Measurements from ENCODE around the gene TBC1D7. TPM values are rescaled to one million over a fixed set of nuclear protein-coding genes. Genes with fewer than 3 reads are reported as not detected.

The TBC1D7 gene
- polyA plus RNA-seq, 1 experiment = 18.6 TPM

GRCh38 chr6:13278991-13279390 lies 49.3 kb downstream of the TBC1D7 start:
- ChIA-PET CTCF (interaction anchor here (0.9 to 1.3 kb wide), 3 partner anchors 20 to 52 kb away, joined by 3 read pairs; partner anchors contain the start of gene TBC1D7), POLR2A (interaction anchor here (1.3 kb wide), 1 partner anchor 24 kb away, joined by 9 read pairs; no protein-coding TSS in a partner anchor)
- Histone ChIP-seq H3K36me3 (ENCODE audit: control insufficient read depth, insufficient read depth, low read length) (no peaks in the 10 kb centered on the region), H3K27me3 (ENCODE audit: control insufficient read depth, insufficient read depth, low read length) (no peaks in the 10 kb centered on the region), H3K4me3 (ENCODE audit: low read depth, low read length) (no peak overlapping the region)
- TF ChIP-seq CTCF (IDR thresholded peaks at IDR 0.05; ENCODE audit: insufficient read depth, low read depth, low read length) = no peak
- peak; percentile 99 for DNase-seq (ENCODE audit: low read depth)

GRCh38 chr6:13278164-13278563 lies 50.2 kb downstream of the TBC1D7 start:
- ChIA-PET CTCF (interaction anchor here (0.6 to 1.1 kb wide), 4 partner anchors 10 to 50 kb away, joined by 3 read pairs; partner anchors contain the start of gene TBC1D7), POLR2A (no interaction called here)
- Histone ChIP-seq H3K4me3 (ENCODE audit: low read depth, low read length) (no peak overlapping the region), H3K36me3 (ENCODE audit: control insufficient read depth, insufficient read depth, low read length) (no peaks in the 10 kb centered on the region), H3K27me3 (ENCODE audit: control insufficient read depth, insufficient read depth, low read length) (no peaks in the 10 kb centered on the region)
- no peak for DNase-seq (ENCODE audit: low read depth)
- TF ChIP-seq CTCF (IDR thresholded peaks at IDR 0.05; ENCODE audit: insufficient read depth, low read depth, low read length) = no peak

- Histone ChIP-seq H3K27me3 (ENCODE audit: control insufficient read depth, insufficient read depth, low read length) (no peaks in the 10 kb centered on the region), H3K36me3 (ENCODE audit: control insufficient read depth, insufficient read depth, low read length) (no peaks in the 10 kb centered on the region), H3K4me3 (ENCODE audit: low read depth, low read length) (no peak overlapping the region)
- no peak for DNase-seq (ENCODE audit: low read depth)
- POLR2A ChIA-PET = no interaction called here
- no peak for TF ChIP-seq CTCF (IDR thresholded peaks at IDR 0.05; ENCODE audit: insufficient read depth, low read depth, low read length)
- CTCF ChIA-PET = no interaction called here
These were observed 51.1 kb downstream of the TBC1D7 start for GRCh38 chr6:13277231-13277630.

- H3K27me3 ChIP-seq (ENCODE audit: control insufficient read depth, insufficient read depth, low read length) = no peaks in the 10 kb centered on the region
- CTCF ChIA-PET = interaction anchor here (0.6 kb wide), 1 partner anchor 1035 kb away, joined by 3 read pairs; no protein-coding TSS in a partner anchor
- no peak for TF ChIP-seq CTCF (IDR thresholded peaks at IDR 0.05; ENCODE audit: insufficient read depth, low read depth, low read length)
- no peak overlapping the region for H3K4me3 ChIP-seq (ENCODE audit: low read depth, low read length)
- no peak for DNase-seq (ENCODE audit: low read depth)
- no peaks in the 10 kb centered on the region for H3K36me3 ChIP-seq (ENCODE audit: control insufficient read depth, insufficient read depth, low read length)
- POLR2A ChIA-PET = no interaction called here
These were observed 52.8 kb downstream of the TBC1D7 start for GRCh38 chr6:13275435-13275989.

- no peak for TF ChIP-seq CTCF (IDR thresholded peaks at IDR 0.05; ENCODE audit: insufficient read depth, low read depth, low read length)
- Histone ChIP-seq H3K36me3 (ENCODE audit: control insufficient read depth, insufficient read depth, low read length) (no peaks in the 10 kb centered on the region), H3K4me3 (ENCODE audit: low read depth, low read length) (no peak overlapping the region), H3K27me3 (ENCODE audit: control insufficient read depth, insufficient read depth, low read length) (no peaks in the 10 kb centered on the region)
- DNase-seq (ENCODE audit: low read depth) = no peak
- ChIA-PET CTCF (interaction anchor here (0.6 kb wide), 1 partner anchor 1034 kb away, joined by 3 read pairs; no protein-coding TSS in a partner anchor), POLR2A (no interaction called here)
These were observed 53.5 kb downstream of the TBC1D7 start for GRCh38 chr6:13274707-13275434.

All from BJ (cell line).